H1 (cell line): Measurements from ENCODE around the gene EFCAB6. TPM values are rescaled to one million over a fixed set of nuclear protein-coding genes. Genes with fewer than 3 reads are reported as not detected.

Experiments
- CTCF ChIA-PET: fragments of 300-600 bp; sonication (Branson Sonifier 250); formaldehyde crosslinking; loops from one replicate; lab custom pipeline; 2021; ENCODE audit not compliant: partially characterized antibody; lab: Charles Lee
- POLR2A ChIA-PET: fragments of 300-600 bp; sonication (Branson Sonifier 250); formaldehyde crosslinking; loops from one replicate; lab custom pipeline; 2021; ENCODE audit warnings: inconsistent platforms; ENCODE audit not compliant: partially characterized antibody; lab: Charles Lee
- DNase-seq, 2 experiments: peaks; one replicate each; pipeline versions ENCODE4 v3.0.0 to v3.0.0-alpha.2; 2010 to 2022; ENCODE audit warnings: low spot score in 2 of 2, low read depth in 1 of 2, mixed read lengths in 1 of 2
- FAIRE-seq: peaks from 2 replicates; lab custom pipeline; 2011; peaks lifted over from hg19 to GRCh38; lab: Jason Lieb, UNC
- H2AFZ ChIP-seq: 2 replicates; pipeline ENCODE4 v1.8.1; 2012; ENCODE audit warnings: low read length, inconsistent platforms
- H2AK5ac ChIP-seq: 2 replicates; pipeline ENCODE4 v1.6.1; 2013; ENCODE audit warnings: low read depth, low read length
- H2BK120ac ChIP-seq: replicated peaks from 2 replicates; pipeline ENCODE3; 2013; ENCODE audit warnings: low read depth, low read length, inconsistent platforms
- H2BK12ac ChIP-seq: 2 replicates; pipeline ENCODE4 v1.6.1; 2013; ENCODE audit warnings: low read depth, low read length
- H2BK15ac ChIP-seq: 2 replicates; pipeline ENCODE4 v1.6.1; 2013; ENCODE audit warnings: low read length
- H2BK20ac ChIP-seq: 2 replicates; pipeline ENCODE4 v1.6.1; 2013; ENCODE audit warnings: low read length
- H2BK5ac ChIP-seq: 2 replicates; pipeline ENCODE4 v1.6.1; 2013; ENCODE audit warnings: low read depth, low read length
- H3K14ac ChIP-seq: 2 replicates; pipeline ENCODE4 v1.6.1; 2013; ENCODE audit warnings: inconsistent platforms; ENCODE audit not compliant: insufficient read length
- H3K18ac ChIP-seq: 2 replicates; pipeline ENCODE4 v1.6.1; 2013; ENCODE audit warnings: low read length; ENCODE audit errors: extremely low read depth
- H3K23ac ChIP-seq: 2 replicates; pipeline ENCODE4 v1.6.1; 2013; ENCODE audit warnings: inconsistent platforms; ENCODE audit not compliant: insufficient read length
- H3K23me2 ChIP-seq: 2 replicates; pipeline ENCODE4 v1.6.1; 2013; ENCODE audit warnings: low read depth, low read length
- H3K27ac ChIP-seq: 2 replicates; pipeline ENCODE4 v1.6.1; 2011; ENCODE audit warnings: low read depth, low read length, inconsistent platforms
- H3K27me3 ChIP-seq, 4 experiments: replicated peaks in 1 of 4; 1 replicate in 1 of 4; 2 replicates in 3 of 4; pipeline versions ENCODE4 v1.6.1 to v1.8.1; 2011 to 2013; ENCODE audit warnings: low read length in 3 of 4, mild to moderate bottlenecking in 3 of 4, inconsistent platforms in 2 of 4, mixed read lengths in 2 of 4, moderate library complexity in 1 of 4; ENCODE audit not compliant: control insufficient read depth in 3 of 4, insufficient read depth in 3 of 4; ENCODE audit errors: extremely low read depth in 1 of 4
- H3K36me3 ChIP-seq, 4 experiments: 2 replicates each; pipeline versions ENCODE4 v1.6.1 to v1.8.1; 2011 to 2013; ENCODE audit warnings: mild to moderate bottlenecking in 4 of 4, low read length in 3 of 4, moderate library complexity in 2 of 4, control low read depth in 1 of 4, inconsistent platforms in 1 of 4; ENCODE audit not compliant: insufficient read depth in 4 of 4, control insufficient read depth in 2 of 4
- H3K4ac ChIP-seq: replicated peaks from 2 replicates; pipeline ENCODE3; 2013; ENCODE audit warnings: low read length, low read depth, mixed read lengths, inconsistent platforms; ENCODE audit not compliant: insufficient read length
- H3K4me1 ChIP-seq, 4 experiments: replicated peaks in 1 of 4; 1 replicate in 1 of 4; 2 replicates in 3 of 4; pipeline versions ENCODE4 v1.6.1 to v1.8.1; 2011 to 2013; ENCODE audit warnings: low read length in 3 of 4, inconsistent platforms in 2 of 4, mixed read lengths in 1 of 4; ENCODE audit not compliant: insufficient read depth in 4 of 4, control insufficient read depth in 3 of 4
- H3K4me2 ChIP-seq, 2 experiments: 2 replicates each; pipeline versions ENCODE4 v1.6.1 to v1.8.1; 2011 to 2013; ENCODE audit warnings: low read depth in 2 of 2, low read length in 2 of 2, control low read depth in 1 of 2, inconsistent platforms in 1 of 2, mild to moderate bottlenecking in 1 of 2; ENCODE audit not compliant: insufficient read depth in 1 of 2
- H3K4me3 ChIP-seq, 4 experiments: fragments of 200-600, 300-600 bp in 1 of 4; sonication (generic), shearing (Covaris generic), sonication (Bioruptor Twin) in 1 of 4; 2 replicates each; pipeline versions ENCODE4 v1.5.1 to v1.8.1; 2011 to 2016; ENCODE audit warnings: low read length in 4 of 4, low read depth in 3 of 4, control low read depth in 2 of 4, inconsistent platforms in 2 of 4, mild to moderate bottlenecking in 2 of 4, mixed read lengths in 1 of 4, moderate library complexity in 1 of 4; ENCODE audit not compliant: insufficient read depth in 2 of 4; ENCODE audit errors: extremely low read depth in 1 of 4
- H3K56ac ChIP-seq: replicated peaks from 2 replicates; pipeline ENCODE3; 2013; ENCODE audit warnings: low read depth, mild to moderate bottlenecking, mixed read lengths, low read length, inconsistent platforms; ENCODE audit not compliant: insufficient read length
- H3K79me1 ChIP-seq: 2 replicates; pipeline ENCODE4 v1.6.1; 2013; ENCODE audit warnings: low read depth, low read length, control low read depth
- H3K79me2 ChIP-seq, 2 experiments: 2 replicates each; pipeline versions ENCODE4 v1.6.1 to v1.8.1; 2012 to 2013; ENCODE audit warnings: low read length in 2 of 2, mild to moderate bottlenecking in 2 of 2, inconsistent platforms in 1 of 2; ENCODE audit not compliant: insufficient read depth in 2 of 2, control insufficient read depth in 1 of 2
- H3K9ac ChIP-seq, 4 experiments: replicated peaks in 1 of 4; 1 replicate in 1 of 4; 2 replicates in 3 of 4; pipeline versions ENCODE4 v1.6.1 to v1.8.1; 2011 to 2013; ENCODE audit warnings: low read depth in 3 of 4, low read length in 3 of 4, control low read depth in 2 of 4, mild to moderate bottlenecking in 2 of 4, moderate library complexity in 2 of 4, inconsistent platforms in 1 of 4; ENCODE audit errors: extremely low read depth in 1 of 4
- H3K9me3 ChIP-seq, 2 experiments: 2 replicates each; pipeline versions ENCODE4 v1.6.1 to v1.8.1; 2012 to 2013; ENCODE audit warnings: mild to moderate bottlenecking in 2 of 2, moderate library complexity in 2 of 2, control low read depth in 1 of 2, inconsistent platforms in 1 of 2, low read depth in 1 of 2, low read length in 1 of 2, mixed read lengths in 1 of 2; ENCODE audit not compliant: insufficient read depth in 2 of 2
- H4K20me1 ChIP-seq, 2 experiments: replicated peaks in 1 of 2; 2 replicates each; pipeline versions ENCODE3 to v1.8.1; 2011 to 2013; ENCODE audit warnings: inconsistent platforms in 2 of 2, low read length in 2 of 2, mild to moderate bottlenecking in 1 of 2; ENCODE audit not compliant: insufficient read depth in 2 of 2, control insufficient read depth in 1 of 2
- H4K5ac ChIP-seq: 2 replicates; pipeline ENCODE4 v1.6.1; 2013; ENCODE audit warnings: low read length, low read depth, mixed read lengths, inconsistent platforms; ENCODE audit not compliant: insufficient read length
- H4K8ac ChIP-seq: 2 replicates; pipeline ENCODE4 v1.8.0; 2013; ENCODE audit warnings: mild to moderate bottlenecking, moderate library complexity, low read length, inconsistent platforms; ENCODE audit not compliant: insufficient read depth; ENCODE audit errors: extremely low read depth
- H4K91ac ChIP-seq: replicated peaks from 2 replicates; pipeline ENCODE3; 2013; ENCODE audit warnings: low read length, mixed read lengths, inconsistent platforms; ENCODE audit not compliant: insufficient read length
- BRCA1 ChIP-seq: IDR thresholded peaks from 2 replicates; pipeline ENCODE4 v1.6.1; 2012; ENCODE audit warnings: low read depth, low read length, improper control_type of control experiment
- NRF1 ChIP-seq: IDR thresholded peaks from 2 replicates; pipeline ENCODE4 v1.6.1; 2011; ENCODE audit warnings: mild to moderate bottlenecking, low read depth, low read length, improper control_type of control experiment
- POLR2AphosphoS5 ChIP-seq: IDR thresholded peaks from 2 replicates; pipeline ENCODE4 v1.6.1; 2011; ENCODE audit warnings: low read depth, low read length
- SP1 ChIP-seq: IDR thresholded peaks from 2 replicates; pipeline ENCODE4 v1.6.1; 2011; ENCODE audit warnings: low read depth, low read length
- SP4 ChIP-seq: IDR thresholded peaks from 2 replicates; pipeline ENCODE4 v1.6.1; 2012; ENCODE audit warnings: low read length, inconsistent platforms
- YY1 ChIP-seq: IDR thresholded peaks from 2 replicates; pipeline ENCODE4 v1.6.1; 2011; ENCODE audit warnings: low read depth, mild to moderate bottlenecking, low read length
- WGBS, 2 experiments: shearing (Covaris generic) in 1 of 2; methylation state at CpG; one replicate each; pipeline versions ENCODE4 v1.1.6 to v1.1.7; 2013 to 2015; ENCODE audit warnings: low lambda C conversion rate in 2 of 2, mixed read lengths in 2 of 2, inconsistent platforms in 1 of 2, low coverage in 1 of 2, missing lambda C conversion rate in 1 of 2; ENCODE audit not compliant: insufficient replicate concordance in 2 of 2, insufficient coverage in 1 of 2, insufficient read length in 1 of 2; ENCODE audit errors: extremely low coverage in 1 of 2, missing lambda C conversion rate in 1 of 2; 5-methylcytosine and 5-hydroxymethylcytosine counted together
- polyA plus RNA-seq, 7 experiments: library from polyadenylated mRNA; depleted of rRNA in 3 of 7; stranded (reverse) in 5 of 7; unstranded in 2 of 7; fragments of >200 nt in 5 of 7; fragments of 200-250 nt in 2 of 7; gene quantifications; 1 replicate in 5 of 7; 2 replicates in 1 of 7; 4 replicates in 1 of 7; pipeline versions ENCODE4 v1.2.1 to v1.2.3, GENCODE V29; 2011 to 2013; ENCODE audit warnings: missing spikeins in 2 of 7, mixed read lengths in 2 of 7
- total RNA-seq: library from RNA; stranded (reverse); fragmentation: NEBNext Ultra II Directional; extraction: Animal tissue kit (Norgen Biotek cat#: 25700); gene quantifications from 2 replicates; pipeline ENCODE4 v1.2.1, GENCODE V29; 2021

Gene EFCAB6
- total and polyA plus RNA-seq, 2 of the 8 experiments (the other 6 are each of a cell fraction or from before 2014, with no cell fraction given) = 0.32 to 1.7 TPM

DNA sequence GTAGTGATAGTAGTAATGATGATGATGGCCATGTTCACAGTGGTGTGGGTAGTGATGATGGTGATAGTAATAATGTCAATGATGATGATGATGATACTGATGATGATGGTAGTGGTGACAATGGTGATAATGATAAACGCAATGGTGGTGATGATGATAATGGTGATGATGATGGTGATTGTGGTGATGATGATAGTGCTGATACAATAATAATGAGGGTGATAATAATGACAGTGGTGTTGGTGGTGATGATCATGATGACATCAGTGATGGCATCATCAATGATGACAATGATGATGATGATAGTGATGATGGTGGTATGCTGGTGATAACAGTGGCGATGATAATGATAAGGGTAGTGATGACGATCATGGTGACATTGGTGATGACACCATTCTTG lies 308.0 kb downstream of the EFCAB6 start:
- Histone ChIP-seq H2AK5ac (no peak overlapping the region; the same call in 1 of the 2 replicates), H2BK12ac (no peak overlapping the region), H3K9ac (no peak overlapping the region), H3K56ac (no peak overlapping the region), H3K23ac (no peak overlapping the region), H4K5ac (no peak overlapping the region), H3K9me3 (peaks cover 0 to under 1% of the 10 kb centered on the region in 2 experiments; a peak in 1 of 4 replicates), H2BK120ac (no peak overlapping the region), H2AFZ (no peak overlapping the region), H3K36me3 (no peaks in the 10 kb centered on the region), H3K23me2 (peaks cover 35% of the 10 kb centered on the region; the same call in 1 of the 2 replicates), H3K27me3 (no peaks in the 10 kb centered on the region), H3K27ac (no peak overlapping the region), H3K18ac (no peak overlapping the region), H4K91ac (no peak overlapping the region), H4K20me1 (peaks cover 0 to 7% of the 10 kb centered on the region in 2 experiments), H3K4me1 (no peaks in the 10 kb centered on the region; a peak in 1 of 7 replicates), H4K8ac (no peak overlapping the region), H3K4ac (no peak overlapping the region)
- POLR2A ChIA-PET = no interaction called here
- CTCF ChIA-PET = interaction anchor here (1.1 to 1.4 kb wide), 2 partner anchors 12 to 58 kb away, joined by 3 read pairs; no protein-coding TSS in a partner anchor
- TF ChIP-seq POLR2AphosphoS5 = no peak
- TF ChIP-seq SP4 = no peak
- TF ChIP-seq YY1 = no peak
- no peak for TF ChIP-seq NRF1
- TF ChIP-seq SP1 = no peak
- TF ChIP-seq BRCA1 = no peak
- TF ChIP-seq, all 59 proteins: peak for 0
- Histone ChIP-seq H2BK20ac (no peak overlapping the region), H3K79me2 (no peaks in the 10 kb centered on the region), H3K14ac (no peak overlapping the region), H2BK5ac (no peak overlapping the region), H3K4me3 (no peak overlapping the region), H3K79me1 (no peaks in the 10 kb centered on the region), H3K4me2 (no peak overlapping the region), H2BK15ac (no peak overlapping the region)
- WGBS, 2 experiments = 94% methylated on average over 3 of the region's 3 CpGs; no CpG with 5 or more reads in 1 of the 2 experiments
- DNase-seq = no peak
- no peak for FAIRE-seq
